GM21529 (cell line): ENCODE measurements around the gene ZEB2.

Source experiments
- ATAC-seq: cut with Tn5 transposase; IDR thresholded peaks from one replicate; pipeline ENCODE4 v1.9.1; 2021; ENCODE audit not compliant: unreplicated experiment

ZEB2 gene

DNA sequence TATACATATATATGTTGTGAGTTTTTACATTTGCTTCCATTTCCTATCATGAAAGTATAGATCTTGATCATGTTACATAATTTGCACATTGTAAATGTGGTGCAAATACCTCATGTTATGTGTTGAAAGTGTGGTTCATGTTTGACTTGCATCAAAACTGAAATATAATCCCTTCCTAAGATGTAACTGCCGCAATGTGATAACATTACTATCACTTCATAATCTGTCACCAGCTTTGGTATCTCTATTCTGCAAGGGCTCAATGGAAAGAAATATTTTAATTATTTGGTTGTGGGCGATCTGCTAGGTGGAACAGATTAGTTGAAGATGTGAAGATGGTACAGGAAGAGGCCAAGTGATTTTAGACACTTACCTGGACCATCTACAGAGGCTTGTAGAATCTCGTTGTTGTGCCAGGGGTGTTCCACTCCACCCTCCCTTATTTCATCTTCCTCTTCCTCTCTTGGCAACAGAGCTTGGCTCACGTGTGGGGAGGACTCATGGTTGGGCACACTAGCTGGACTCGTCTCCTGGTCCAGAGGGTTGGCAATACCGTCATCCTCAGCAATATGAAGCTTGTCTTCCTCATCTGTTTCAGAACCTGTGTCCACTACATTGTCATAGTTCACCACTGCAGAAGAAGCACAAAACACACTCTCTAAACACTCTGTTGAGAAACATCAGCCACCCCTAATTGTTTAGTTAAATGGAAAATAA, 90.4 kb downstream of the ZEB2 start:
- no peak for ATAC-seq

DNA sequence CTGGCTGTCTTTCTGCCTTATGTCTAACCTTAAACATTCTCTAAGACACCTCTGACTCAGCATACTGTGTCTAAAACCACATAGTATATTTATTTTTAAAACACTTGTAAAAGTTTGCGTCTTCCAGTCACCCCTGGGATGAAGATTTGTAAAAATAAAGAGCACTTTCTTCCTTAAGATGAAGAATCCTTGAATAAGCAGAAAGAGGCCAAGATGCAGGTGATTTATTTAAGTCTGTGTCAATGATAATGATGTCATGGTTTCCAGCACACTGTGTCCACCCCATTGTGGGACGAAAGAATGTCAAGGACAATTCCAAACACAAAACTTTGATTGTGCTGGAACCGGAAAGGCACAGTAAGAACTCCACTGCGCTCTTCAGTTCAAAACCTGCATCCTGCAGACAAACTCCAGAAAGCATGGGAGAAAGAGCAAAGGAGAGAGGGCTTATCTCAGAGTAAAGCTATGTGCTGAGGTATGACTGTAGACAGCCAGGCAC, 92.9 kb downstream of the ZEB2 start:
- ATAC-seq = no peak

DNA sequence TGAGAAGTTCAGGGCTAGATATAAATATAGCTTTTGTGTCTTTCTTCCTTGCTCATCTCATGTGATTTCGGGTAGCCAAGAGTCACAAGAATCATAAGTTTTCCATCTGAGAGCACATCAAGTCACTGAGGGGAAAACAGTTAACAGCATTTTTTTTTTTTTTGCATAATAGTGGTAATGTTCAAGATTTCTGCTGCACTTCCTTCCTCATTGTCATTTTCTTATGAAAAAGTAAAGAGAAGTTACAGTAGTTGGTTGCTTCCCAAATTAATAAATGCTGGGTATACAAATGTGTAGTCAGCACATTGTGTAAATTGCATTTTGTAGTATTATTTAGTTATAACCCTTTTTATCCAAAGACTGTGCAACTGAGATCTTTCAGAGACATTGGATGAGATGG, 93.6 kb downstream of the ZEB2 start:
- ATAC-seq = no peak

DNA sequence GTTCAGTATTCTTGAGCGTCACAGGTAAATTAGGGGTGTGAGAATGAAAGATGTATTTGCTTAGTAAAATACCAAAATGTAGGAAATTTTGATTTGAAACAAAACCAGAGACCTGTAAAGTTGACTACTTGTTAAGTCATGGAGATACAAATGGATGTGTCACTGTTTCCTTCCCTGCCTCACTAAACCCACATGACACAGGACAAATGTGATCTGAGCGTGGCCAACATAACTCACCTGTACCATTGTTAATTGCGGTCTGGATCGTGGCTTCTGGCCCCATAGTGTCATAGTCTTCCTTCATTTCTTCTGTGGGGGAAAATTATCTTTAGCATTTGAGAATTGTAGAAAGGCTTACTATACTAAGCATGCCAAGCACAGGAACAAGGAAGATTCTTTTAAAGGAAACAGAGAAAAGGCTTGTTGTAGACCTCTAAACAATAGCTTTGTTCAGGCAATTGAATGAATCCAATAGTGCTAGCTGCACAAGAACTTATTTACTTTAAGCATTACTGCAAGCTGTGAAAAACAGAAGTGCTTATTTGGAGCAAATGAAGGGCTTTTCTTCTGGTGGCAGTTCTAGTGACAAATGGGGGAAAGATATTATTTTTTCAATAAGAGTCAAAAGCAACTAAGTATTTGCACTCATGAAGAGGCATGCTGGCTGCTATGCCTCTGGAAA, 95.2 kb downstream of the ZEB2 start:
- no peak for ATAC-seq

DNA sequence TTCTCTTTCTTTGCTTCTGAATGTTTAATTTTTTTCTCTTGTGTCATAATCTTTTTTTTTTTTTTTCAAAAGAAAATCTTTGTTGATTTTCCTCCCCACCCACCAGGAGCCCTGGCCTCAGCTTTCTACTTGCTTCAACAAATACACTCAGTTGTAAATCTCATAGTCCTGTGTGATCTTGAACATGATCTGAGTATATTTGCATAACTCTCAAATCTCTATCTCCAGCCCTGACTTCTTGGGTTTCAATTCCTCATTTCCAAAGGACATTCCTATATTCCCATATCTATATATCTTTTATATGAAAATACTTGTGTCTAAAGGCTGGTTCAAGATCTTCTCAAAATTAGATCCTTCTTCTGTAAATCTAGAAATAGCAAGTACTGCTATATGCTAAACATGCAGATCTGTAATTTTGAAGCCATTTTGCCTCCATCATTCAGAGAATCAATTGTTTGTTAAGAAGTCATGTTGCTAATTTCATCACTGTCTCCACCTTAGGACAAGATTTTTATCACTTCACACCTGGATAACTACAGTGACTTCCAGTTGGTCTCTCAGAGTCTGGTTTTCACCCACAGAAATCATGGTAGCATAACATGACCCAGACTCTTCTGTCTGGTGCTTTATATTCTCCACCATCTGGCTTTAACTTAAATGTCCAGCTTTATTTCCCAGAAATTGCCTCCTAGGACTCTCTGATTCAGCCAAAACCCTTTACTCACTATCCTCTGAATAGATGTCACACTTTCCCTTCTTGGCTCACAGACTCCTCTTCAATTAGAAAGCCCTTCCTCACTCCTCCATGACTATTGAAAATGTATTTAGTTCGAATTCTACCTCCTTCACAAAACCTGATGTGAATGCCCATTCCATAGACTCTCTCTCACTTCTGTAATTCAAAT, 98.1 kb downstream of the ZEB2 start:
- no peak for ATAC-seq

DNA sequence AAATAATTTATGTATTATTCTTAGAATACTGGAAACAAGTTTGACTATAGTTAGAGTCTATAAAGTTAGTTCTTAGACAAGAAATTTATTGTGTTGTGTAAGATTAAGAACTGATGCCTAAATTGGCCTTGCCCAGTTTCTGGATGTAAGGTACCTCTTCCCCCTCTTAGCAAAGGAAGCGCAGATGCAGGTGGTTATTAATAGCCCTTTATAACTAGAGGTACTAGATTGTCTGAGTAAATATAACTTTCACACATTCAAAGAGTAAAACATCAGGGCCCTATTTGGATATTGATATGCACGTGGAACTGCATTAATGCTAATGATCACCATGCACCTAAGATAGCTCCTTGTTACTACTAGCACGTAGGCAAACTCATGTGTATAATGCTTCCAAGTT, 100.7 kb downstream of the ZEB2 start:
- no peak for ATAC-seq

DNA sequence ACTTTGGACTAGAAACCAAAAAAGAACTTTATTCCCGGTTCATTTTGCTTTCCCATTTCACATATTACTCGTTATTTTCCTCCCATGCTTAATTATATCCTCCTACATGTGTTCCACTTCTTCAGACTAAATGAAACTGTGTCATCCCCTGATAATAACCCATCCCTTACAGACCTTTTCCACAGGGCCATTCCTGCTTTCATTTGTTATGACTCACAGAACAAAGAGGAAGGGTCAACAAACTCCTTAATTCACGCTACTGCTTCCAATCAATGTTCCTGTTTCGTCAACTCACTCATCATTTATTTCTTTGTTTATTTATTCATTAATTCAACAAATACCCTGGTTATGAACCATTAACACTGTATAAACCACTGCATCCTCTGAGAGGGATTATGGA, 104.5 kb downstream of the ZEB2 start:
- ATAC-seq = no peak

DNA sequence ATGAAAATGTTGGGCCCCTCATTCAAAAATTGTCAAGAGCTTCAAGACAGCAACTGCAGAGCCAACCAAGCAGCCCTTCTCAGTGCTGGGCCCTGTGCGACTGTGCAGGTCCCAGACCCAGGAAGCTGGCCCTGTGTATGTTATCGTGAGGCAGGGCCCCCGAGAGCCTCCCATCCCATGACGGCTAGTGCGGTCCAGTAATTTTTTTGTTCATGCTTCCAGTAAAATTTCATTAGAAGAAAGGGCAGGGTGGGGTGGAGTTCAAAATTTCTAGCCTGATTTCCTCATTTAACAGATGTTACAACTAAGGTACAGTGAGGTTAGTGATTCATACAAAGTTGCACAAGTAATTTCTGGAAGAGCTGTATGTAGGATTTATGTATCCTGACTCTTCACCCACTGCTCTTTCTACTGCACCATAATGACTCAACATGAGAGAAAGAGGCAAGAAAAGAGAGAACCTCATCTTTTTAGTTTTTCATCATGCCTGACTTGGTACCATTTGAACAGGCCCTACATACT, 105.5 kb downstream of the ZEB2 start:
- peak; percentile 83 for ATAC-seq

DNA sequence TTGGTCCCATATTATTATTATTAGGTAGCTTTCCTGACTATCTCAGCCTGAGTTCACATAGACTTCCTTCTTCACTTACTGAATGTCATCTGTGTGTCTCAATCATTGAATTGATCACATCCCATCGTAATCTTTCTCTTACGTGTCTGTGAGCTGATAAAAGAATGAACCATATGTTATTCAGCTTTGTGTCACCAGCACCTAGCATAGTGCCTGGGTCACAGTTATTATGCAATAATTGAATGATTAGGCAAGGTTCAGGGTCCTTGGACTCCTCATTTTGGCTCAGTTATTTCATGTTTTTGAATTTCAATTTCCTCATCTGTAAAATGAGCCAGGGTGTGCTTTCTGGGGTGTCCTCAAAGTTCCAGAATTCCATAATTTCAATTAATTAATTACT, 107.2 kb downstream of the ZEB2 start:
- no peak for ATAC-seq

DNA sequence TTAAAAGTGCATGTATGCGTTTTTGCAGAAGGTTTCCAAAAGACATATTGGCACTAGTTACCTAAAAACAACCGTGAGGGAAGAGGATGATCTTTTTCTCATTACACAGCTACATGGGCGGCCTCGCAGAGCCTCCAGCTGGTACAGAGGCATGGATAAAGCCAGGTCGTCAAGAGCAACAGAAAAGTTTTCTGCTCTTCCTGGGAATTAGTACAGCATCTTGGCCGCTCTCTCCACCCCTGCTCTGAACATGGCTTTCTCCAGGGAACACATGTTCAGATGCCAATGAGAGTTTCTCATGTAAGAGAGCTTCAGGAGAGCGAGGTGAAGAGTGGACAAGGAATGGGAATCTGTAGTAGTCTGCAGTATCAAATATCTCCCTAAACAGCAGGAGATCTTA, 108.4 kb downstream of the ZEB2 start:
- no peak for ATAC-seq

DNA sequence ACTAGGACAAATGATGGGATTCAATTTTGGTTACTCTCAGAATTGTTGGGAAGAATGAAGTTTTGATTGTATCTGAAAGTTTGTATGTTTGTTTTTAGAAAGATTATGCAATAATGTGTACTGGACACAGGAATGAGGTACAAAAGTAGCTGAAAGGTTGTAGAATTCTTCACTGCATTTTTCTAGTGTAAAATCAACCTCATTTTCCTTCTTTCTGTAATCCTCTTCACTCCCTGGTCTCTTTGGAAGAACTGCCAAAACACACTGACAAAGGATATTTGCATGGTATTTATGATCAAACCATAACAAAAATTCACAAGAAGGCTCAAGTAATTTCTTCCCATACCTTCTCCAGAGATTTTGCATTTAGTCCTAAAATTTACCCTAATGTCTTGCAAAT, 110.7 kb downstream of the ZEB2 start:
- no peak for ATAC-seq

DNA sequence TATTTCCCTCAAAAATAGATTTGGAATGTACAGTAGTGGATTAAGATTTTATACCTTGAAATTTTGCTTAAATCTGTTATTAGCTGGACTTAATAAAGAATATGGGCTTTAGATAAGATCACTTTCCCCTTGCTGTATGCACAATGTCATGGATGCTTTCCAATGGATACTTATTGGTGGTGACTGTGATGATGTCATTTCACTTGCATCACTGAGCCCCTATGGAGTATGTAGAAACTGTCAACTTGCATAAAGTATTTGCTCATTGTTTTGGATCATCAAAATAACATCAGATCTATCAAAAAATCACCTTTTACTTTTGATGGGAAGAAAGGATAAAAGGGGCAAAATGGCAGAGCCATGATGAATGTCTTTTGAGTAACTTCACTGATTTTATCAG, 112.7 kb downstream of the ZEB2 start:
- no peak for ATAC-seq

DNA sequence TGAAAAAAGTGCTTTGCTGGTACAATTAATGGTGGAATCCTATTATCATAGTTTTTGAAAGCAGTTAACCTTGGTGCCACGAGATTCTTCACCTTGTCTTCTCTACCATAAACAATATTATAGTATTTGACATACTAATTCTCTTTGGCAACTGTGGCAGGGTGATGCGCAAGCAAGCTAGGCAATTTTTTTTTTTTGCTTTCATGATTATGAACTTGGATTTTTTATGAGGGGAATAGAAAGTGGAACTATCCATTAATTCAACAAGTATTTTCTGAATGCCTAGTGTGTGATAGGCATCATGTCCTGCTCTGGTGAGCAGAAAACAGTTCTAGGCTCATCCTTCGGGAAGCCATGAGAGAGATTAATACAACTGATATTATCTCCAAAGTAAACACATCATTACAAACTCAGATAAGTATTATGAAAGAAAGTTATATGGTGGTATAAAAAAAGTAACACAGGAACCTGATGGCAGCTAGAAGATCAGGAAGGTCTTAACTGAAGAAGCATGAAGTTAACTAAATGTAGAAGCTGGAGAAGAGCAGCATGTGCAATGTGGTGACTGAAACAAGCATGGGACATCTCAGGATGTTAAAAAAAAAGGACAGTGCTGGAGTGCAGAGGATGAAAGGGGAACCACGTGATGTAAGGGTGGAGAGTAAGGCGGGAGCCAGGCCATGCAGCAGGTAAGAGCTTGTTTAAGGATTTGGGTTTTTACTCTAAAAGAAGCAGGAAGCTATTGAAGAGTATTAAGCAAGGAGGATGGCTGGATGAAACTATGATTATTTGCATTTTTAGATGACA, 113.7 kb downstream of the ZEB2 start:
- no peak for ATAC-seq

DNA sequence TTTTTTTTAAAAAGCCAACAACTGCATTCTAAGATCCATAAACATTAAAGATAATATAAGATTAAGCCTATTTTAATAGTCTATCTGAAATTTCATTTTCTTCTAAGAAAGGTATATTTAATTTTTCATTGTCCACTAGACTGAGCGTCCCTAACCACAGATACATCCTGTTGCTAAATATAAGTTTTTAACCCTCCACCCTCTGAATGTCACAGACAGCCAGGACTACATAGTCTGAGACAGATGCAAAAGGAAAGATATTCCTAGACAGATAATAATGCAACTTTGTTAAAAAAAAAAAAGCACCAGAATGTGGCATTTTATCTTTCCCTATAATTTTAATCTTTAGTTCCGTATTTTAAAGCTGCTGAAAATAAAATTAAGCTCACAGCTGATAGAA, 114.6 kb downstream of the ZEB2 start:
- no peak for ATAC-seq

DNA sequence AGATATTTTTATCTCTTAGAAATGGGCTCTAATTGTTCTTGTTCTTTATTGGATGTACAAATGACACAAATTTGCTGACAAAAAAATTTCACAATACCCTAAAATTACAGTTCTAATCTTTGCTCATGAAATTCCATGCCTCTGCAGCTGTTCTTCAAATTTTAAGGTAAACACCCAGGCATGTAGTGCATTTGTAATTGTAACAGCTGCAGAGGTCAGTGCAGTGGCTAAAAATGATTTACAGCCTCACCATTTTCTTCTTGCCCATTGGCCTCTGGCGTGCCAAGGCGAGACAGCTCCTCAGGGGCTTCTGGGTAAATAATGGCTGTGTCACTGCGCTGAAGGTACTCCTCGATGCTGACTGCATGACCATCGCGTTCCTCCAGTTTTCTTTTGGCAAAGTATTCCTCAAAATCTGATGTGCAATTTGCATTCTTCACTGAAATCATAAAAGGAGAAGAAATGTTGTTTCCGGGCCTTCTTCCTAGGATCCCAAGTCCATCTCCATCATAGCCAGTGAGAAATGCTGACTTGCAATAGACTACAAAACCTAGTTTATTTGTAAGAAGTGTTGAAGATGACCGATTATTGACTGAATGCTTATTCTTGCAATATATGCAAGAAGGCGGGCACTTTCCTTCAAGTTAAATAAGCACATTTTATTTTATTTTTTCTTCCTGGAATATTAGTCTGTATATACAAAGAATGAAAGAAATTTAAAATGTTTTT, 115.2 kb downstream of the ZEB2 start:
- no peak for ATAC-seq

DNA sequence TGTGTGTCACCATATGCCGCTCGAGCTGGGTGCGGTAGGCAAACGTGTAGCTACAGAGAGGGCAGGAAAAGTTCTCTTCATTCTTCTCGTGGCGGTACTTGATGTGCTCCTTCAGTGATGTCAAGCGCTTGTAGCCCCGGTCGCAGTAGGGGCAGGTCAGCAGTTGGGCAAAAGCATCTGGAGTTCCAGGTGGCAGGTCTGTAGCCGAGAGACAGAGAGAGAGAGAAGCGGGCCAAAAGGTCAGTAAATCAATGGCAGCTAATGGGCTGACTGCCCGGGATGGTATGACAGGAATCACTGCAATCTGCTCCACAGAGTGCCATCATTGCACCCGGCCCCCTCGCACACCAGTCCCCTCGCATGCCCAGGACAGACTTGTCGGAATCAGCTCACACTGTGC, 116.0 kb downstream of the ZEB2 start:
- ATAC-seq = no peak

DNA sequence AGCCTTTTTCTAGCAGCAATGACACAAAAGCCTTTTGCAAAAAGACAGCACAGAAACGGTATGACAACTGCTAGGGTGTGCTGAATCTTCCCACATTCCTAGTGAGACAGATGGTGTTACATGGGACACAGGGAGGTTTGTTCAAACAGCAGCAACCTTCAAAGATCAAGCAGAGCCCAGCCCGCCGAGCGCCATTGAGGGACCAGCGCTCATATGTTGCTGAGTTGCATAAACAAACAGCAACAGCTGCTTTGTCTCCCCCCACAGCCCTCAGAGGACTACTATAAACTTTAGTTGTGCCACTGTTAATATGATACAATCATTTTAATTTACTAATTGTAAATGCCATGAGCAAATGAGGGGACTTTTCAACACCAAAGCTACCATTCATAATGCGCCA, 117.7 kb downstream of the ZEB2 start:
- ATAC-seq = no peak

DNA sequence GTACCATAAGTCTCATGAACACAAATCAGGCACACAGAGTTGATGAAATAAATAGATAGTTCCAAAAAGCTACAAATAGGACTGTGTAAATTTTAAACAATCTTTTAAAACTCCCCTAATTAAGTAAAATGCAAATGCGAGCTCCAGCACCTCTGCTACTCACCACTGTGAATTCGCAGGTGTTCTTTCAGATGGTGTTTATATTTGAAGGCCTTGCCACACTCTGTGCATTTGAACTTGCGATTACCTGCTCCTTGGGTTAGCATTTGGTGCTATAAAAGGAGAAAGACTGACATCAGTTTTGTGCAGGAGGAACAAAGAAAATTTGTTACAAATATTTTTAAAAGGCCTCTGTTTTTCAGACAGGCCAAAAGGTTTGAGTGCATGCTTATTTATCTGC, 118.9 kb downstream of the ZEB2 start:
- ATAC-seq = no peak

DNA sequence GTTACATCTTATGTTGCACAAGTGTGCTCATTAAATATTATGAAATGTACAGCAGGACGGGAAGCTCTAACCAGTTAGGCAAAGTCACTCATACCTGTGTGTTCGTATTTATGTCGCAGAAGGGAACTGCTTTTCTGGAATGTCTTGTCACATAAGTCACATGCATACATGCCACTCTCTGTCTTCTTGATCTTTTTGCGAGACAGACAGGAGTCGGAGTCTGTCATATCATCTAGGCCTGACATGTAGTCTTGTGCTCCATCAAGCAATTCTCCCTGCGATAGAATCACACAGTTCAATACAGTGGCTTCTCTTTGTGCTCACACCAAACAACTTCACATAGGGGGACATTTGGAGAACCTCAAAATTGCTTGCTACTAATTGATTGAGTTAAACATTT, 123.6 kb downstream of the ZEB2 start:
- no peak for ATAC-seq

DNA sequence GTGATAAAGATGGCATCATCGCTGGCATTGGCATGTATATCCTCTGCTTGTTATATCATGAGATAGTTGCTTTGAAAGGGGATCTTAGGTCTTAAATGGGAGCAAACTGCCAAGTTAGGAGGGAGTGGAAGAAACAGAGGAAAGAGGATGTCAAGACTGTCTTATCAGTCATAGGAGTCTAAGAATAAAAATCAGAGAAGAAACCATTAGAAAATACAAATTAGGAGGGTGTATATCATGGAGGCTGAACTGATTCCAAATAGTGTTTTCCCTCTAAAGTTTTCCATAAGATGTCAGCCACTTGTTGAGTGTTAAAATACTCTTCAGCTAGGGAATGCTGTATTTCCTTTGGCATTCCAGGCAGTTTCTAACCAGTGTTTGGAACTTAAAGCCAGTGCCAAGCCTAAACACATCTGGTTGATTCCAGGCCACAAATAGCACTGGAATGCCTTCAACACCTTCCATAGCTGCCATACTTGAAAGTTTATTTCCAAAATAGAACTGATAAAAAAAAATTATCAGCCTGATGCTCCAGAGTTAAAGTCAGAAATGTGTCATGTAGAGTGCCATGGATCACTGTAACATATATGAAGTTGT, 129.4 kb downstream of the ZEB2 start:
- no peak for ATAC-seq
